AG04449 (cell line): ENCODE results near the gene CASR.

Source experiments
- CTCF ChIA-PET: fragments of 350-600 bp; formaldehyde crosslinking; extraction: SDS; loops from one replicate; lab custom pipeline; 2021; ENCODE audit warnings: antibody characterized with exemption; lab: Yijun Ruan, JAX
- POLR2A ChIA-PET: fragments of 400-600, 350-600 bp; formaldehyde crosslinking; extraction: SDS; loops from one replicate; lab custom pipeline; 2020; ENCODE audit warnings: antibody characterized with exemption, inconsistent platforms; lab: Yijun Ruan, JAX
- DNase-seq: peaks from one replicate; pipeline ENCODE4 v3.0.0-alpha.2; 2010; ENCODE audit warnings: low read depth, low spot score
- H3K4me3 ChIP-seq: 2 replicates; pipeline ENCODE4 v1.5.1; 2011; ENCODE audit warnings: low read depth, mild to moderate bottlenecking, control low read depth, low read length
- TF ChIP-seq, protein P1 (sequence below): IDR thresholded peaks from one replicate; pipeline ENCODE4 v1.5.1; 2011; ENCODE audit warnings: mild to moderate bottlenecking, moderate library complexity, low read length, control low read depth, inconsistent platforms; ENCODE audit not compliant: insufficient read depth; ENCODE audit errors: missing control alignments

Gene CASR

GRCh38 chr3:122271246-122271898, 87.9 kb downstream of the CASR start:
- ChIA-PET POLR2A (no interaction called here), CTCF (interaction anchor here (1.2 kb wide), 1 partner anchor 12 kb away, joined by 3 read pairs; no protein-coding TSS in a partner anchor)
- no peak overlapping the region for H3K4me3 ChIP-seq
- DNase-seq, result no peak
- TF ChIP-seq, protein P1, sequence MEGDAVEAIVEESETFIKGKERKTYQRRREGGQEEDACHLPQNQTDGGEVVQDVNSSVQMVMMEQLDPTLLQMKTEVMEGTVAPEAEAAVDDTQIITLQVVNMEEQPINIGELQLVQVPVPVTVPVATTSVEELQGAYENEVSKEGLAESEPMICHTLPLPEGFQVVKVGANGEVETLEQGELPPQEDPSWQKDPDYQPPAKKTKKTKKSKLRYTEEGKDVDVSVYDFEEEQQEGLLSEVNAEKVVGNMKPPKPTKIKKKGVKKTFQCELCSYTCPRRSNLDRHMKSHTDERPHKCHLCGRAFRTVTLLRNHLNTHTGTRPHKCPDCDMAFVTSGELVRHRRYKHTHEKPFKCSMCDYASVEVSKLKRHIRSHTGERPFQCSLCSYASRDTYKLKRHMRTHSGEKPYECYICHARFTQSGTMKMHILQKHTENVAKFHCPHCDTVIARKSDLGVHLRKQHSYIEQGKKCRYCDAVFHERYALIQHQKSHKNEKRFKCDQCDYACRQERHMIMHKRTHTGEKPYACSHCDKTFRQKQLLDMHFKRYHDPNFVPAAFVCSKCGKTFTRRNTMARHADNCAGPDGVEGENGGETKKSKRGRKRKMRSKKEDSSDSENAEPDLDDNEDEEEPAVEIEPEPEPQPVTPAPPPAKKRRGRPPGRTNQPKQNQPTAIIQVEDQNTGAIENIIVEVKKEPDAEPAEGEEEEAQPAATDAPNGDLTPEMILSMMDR, result no peak

DNA sequence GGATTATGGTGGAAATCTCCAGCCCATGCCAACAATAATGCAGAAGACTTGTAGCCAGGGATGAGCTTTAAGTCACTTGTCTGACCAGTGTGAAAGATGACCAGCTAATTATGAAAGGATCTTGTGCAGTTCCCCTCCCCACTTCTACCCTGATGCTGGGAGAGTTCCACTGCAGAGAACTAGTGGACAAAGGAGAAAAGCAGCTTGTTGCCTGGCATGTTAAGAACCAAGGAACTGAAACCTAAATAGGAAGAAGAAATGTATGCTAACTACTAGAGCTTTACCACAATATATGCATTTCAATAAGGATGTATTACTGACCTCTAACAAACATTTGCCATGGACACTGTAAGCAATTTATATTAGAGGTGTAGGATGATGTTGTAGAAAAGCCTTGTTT, 89.4 kb downstream of the CASR start:
- ChIA-PET POLR2A (no interaction called here), CTCF (no interaction called here)
- TF ChIP-seq, protein P1, result no peak
- DNase-seq, result no peak
- H3K4me3 ChIP-seq, result no peak overlapping the region

DNA sequence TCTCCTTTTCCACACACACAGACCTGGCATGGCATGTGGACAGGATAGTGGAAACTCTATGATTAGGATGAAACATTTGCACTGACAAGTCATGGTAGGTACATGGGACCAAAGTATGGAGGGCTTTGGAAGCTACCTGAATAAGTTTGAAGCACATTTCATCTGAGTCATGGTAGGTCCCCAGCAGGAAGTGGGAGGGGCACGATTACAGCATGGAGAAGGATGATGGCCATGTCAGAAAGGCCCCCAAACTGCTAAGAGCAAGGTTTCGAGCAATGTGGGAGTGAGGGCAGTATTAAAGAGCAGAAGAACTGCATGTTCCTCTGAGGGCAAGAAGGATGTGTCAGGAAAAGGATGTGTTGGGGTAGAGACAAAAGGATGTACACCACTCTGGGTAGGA, 90.0 kb downstream of the CASR start:
- no peak for DNase-seq
- ChIA-PET POLR2A (no interaction called here), CTCF (no interaction called here)
- H3K4me3 ChIP-seq, result no peak overlapping the region
- TF ChIP-seq, protein P1, result no peak

GRCh38 chr3:122281891-122282290, 98.4 kb downstream of the CASR start:
- TF ChIP-seq, protein P1, result no peak
- ChIA-PET POLR2A (no interaction called here), CTCF (no interaction called here)
- DNase-seq, result no peak
- no peak overlapping the region for H3K4me3 ChIP-seq

DNA sequence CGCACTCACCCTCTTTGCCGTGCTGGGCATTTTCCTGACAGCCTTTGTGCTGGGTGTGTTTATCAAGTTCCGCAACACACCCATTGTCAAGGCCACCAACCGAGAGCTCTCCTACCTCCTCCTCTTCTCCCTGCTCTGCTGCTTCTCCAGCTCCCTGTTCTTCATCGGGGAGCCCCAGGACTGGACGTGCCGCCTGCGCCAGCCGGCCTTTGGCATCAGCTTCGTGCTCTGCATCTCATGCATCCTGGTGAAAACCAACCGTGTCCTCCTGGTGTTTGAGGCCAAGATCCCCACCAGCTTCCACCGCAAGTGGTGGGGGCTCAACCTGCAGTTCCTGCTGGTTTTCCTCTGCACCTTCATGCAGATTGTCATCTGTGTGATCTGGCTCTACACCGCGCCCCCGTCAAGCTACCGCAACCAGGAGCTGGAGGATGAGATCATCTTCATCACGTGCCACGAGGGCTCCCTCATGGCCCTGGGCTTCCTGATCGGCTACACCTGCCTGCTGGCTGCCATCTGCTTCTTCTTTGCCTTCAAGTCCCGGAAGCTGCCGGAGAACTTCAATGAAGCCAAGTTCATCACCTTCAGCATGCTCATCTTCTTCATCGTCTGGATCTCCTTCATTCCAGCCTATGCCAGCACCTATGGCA, 100.5 kb downstream of the CASR start:
- no peak overlapping the region for H3K4me3 ChIP-seq
- CTCF ChIA-PET, result no interaction called here
- TF ChIP-seq, protein P1, result no peak
- POLR2A ChIA-PET, result no interaction called here
- DNase-seq, result no peak

DNA sequence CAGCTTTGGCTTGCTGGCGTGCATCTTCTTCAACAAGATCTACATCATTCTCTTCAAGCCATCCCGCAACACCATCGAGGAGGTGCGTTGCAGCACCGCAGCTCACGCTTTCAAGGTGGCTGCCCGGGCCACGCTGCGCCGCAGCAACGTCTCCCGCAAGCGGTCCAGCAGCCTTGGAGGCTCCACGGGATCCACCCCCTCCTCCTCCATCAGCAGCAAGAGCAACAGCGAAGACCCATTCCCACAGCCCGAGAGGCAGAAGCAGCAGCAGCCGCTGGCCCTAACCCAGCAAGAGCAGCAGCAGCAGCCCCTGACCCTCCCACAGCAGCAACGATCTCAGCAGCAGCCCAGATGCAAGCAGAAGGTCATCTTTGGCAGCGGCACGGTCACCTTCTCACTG, 101.0 kb downstream of the CASR start:
- ChIA-PET CTCF (no interaction called here), POLR2A (no interaction called here)
- DNase-seq, result no peak
- TF ChIP-seq, protein P1, result no peak
- H3K4me3 ChIP-seq, result no peak overlapping the region
